NCI-H2107 treated with DMSO at 0.1 percent for 48 hours (cell line): ENCODE measurements around the gene PLA2G2C.
A peak's percentile ranks its signal among the peaks of the same experiment; 100 is the strongest.

ENCODE experiments used
- DNase-seq: peaks from one replicate; lab custom pipeline; 2025; ENCODE audit not compliant: unreplicated experiment; lab: John Stamatoyannopoulos, UW

The PLA2G2C gene

GRCh38 chr1:20158358-20159070, 27.8 kb downstream of the PLA2G2C start:
- no peak for DNase-seq

- no peak for DNase-seq
These were observed 32.0 kb downstream of the PLA2G2C start for GRCh38 chr1:20154301-20154831.

- DNase-seq: peak; percentile 56
These were observed 33.3 kb downstream of the PLA2G2C start for GRCh38 chr1:20153000-20153418.

GRCh38 chr1:20152599-20152930, 33.8 kb downstream of the PLA2G2C start:
- DNase-seq: no peak

- peak; percentile 6 for DNase-seq
These were observed 34.3 kb downstream of the PLA2G2C start for GRCh38 chr1:20151906-20152598.

GRCh38 chr1:20150969-20151368, 35.3 kb downstream of the PLA2G2C start:
- no peak for DNase-seq

- no peak for DNase-seq
These were observed 36.0 kb downstream of the PLA2G2C start for GRCh38 chr1:20150326-20150705.

GRCh38 chr1:20149601-20150325, 36.6 kb downstream of the PLA2G2C start:
- DNase-seq: no peak

- DNase-seq: no peak
These were observed 37.5 kb downstream of the PLA2G2C start for GRCh38 chr1:20148571-20149500.

- no peak for DNase-seq
These were observed 38.3 kb downstream of the PLA2G2C start for GRCh38 chr1:20147846-20148570.

- no peak for DNase-seq
These were observed 42.4 kb downstream of the PLA2G2C start for GRCh38 chr1:20143734-20144565.

- DNase-seq: no peak
These were observed 43.0 kb downstream of the PLA2G2C start for GRCh38 chr1:20143318-20143717.

GRCh38 chr1:20142001-20142710, 44.2 kb downstream of the PLA2G2C start:
- DNase-seq: no peak

GRCh38 chr1:20141466-20141865, 44.9 kb downstream of the PLA2G2C start:
- DNase-seq: no peak

- no peak for DNase-seq
These were observed 45.3 kb downstream of the PLA2G2C start for GRCh38 chr1:20141001-20141400.

- no peak for DNase-seq
These were observed 46.3 kb downstream of the PLA2G2C start for GRCh38 chr1:20139776-20140612.

GRCh38 chr1:20138961-20139550, 47.3 kb downstream of the PLA2G2C start, which contains the start of gene PLA2G2F:
Gene PLA2G2F, plus strand, starts transcription at chr1:20139323. Its CDS starts 105 bp downstream, at chr1:20139428.
- DNase-seq: no peak
